ENCODE measurements around the gene INSR. TPM values are rescaled to one million over a fixed set of nuclear protein-coding genes. Genes with fewer than 3 reads are reported as not detected.
"Not testable (repeated sequence)": the region's sequence is repeated elsewhere in the genome, so short reads cannot be mapped to it uniquely, and the experiment has no call there.

Gene INSR
- total RNA-seq, 1 experiment from 2014 or later, result 2.5 TPM

DNA sequence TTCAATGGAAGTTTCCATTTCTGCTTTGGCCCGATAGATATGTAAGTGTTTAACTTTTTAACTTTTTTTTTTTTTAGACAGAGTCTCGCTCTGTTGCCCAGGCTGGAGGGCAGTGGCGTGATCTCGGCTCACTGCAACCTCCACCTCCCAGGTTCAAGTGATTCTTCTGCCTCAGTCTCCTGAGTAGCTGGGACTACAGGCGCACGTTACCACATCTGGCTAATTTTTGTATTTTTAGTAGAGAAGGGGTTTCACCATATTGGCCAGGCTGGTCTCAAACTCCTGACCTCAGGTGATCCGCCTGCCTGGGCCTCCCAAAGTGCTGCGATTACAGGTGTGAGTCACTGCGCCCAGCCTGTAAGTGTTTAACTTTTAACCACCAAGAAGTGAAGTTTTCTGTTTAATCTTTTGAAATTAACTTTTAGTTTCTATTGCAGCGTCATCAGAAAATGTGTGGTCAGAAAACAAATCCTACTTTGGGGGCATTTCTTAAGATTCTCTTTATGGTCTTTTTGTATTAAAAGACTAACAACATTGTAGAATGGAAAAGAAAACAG lies 147.0 kb downstream of the INSR start:
- H3K4me3 ChIP-seq (ENCODE audit: low read depth in 2 of 2, low read length in 2 of 2); BruUV-seq (replicated peaks); intact Hi-C loops (cut with micrococcal nuclease; ENCODE audit: unreplicated experiment); CTCF ChIA-PET; POLR2A ChIA-PET; DNase-seq (ENCODE audit: low read depth, low spot score); H3K9me3 ChIP-seq (ENCODE audit: control insufficient read depth, insufficient read depth, low read depth, low read length); H3K27ac ChIP-seq (ENCODE audit: low read length); H3K36me3 ChIP-seq (ENCODE audit: control insufficient read depth, insufficient read depth, low read length); H3K4me1 ChIP-seq (ENCODE audit: control insufficient read depth, insufficient read depth, low read length); H3K27me3 ChIP-seq (ENCODE audit: control insufficient read depth, insufficient read depth, low read length); ATAC-seq; in situ Hi-C loops (cut with HindIII; ENCODE audit: low pct_unique_long_range_greater_than_20kb, low sequenced_read_pairs): not testable (repeated sequence)

DNA sequence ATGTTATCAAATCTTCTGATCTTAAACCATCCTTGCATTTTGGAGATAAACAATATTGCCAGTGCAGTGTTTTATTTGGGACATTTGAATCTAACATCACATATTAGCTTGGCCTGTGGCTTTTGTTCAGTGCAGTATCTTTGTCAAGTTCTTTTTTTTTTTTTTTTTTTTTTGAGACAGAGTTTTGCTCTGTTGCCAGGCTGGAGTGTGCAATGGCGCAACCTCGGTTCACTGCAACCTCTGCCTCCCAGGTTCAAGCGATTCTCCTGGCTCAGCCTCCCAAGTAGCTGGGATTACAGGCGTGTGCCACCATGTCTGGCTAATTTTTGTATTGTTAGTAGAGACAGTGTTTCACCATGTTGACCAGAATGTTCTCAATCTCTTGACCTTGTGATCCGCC lies 148.1 kb downstream of the INSR start:
- BruUV-seq (replicated peaks); ATAC-seq; H3K9me3 ChIP-seq (ENCODE audit: control insufficient read depth, insufficient read depth, low read depth, low read length); CTCF ChIA-PET; intact Hi-C loops (cut with micrococcal nuclease; ENCODE audit: unreplicated experiment); H3K36me3 ChIP-seq (ENCODE audit: control insufficient read depth, insufficient read depth, low read length); DNase-seq (ENCODE audit: low read depth, low spot score); H3K27ac ChIP-seq (ENCODE audit: low read length); H3K4me3 ChIP-seq (ENCODE audit: low read depth in 2 of 2, low read length in 2 of 2); in situ Hi-C loops (cut with HindIII; ENCODE audit: low pct_unique_long_range_greater_than_20kb, low sequenced_read_pairs); H3K27me3 ChIP-seq (ENCODE audit: control insufficient read depth, insufficient read depth, low read length); POLR2A ChIA-PET; H3K4me1 ChIP-seq (ENCODE audit: control insufficient read depth, insufficient read depth, low read length): not testable (repeated sequence)

DNA sequence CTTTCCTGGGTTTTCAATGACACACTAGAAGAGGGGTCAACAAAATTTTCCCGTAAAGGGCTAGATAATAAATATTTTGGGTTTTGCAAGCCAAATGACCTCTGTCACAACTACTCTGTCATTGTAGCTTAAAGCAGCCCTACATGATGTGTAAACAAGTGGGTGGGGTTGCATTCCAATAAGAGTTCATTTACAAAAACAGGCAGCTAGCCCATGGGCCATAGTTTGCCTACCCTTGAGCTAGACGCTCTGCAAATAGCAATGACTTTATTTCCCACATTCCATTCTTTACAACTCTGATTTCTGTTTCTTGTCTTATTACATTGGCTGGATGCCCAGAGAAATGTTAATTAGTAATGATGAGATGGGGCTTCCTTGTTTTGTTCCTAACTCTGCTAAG lies 148.7 kb downstream of the INSR start:
- Histone ChIP-seq H3K36me3 (ENCODE audit: control insufficient read depth, insufficient read depth, low read length) (no peaks in the 10 kb centered on the region), H3K4me3 (ENCODE audit: low read depth in 2 of 2, low read length in 2 of 2) (no peak overlapping the region), H3K27me3 (ENCODE audit: control insufficient read depth, insufficient read depth, low read length) (no peaks in the 10 kb centered on the region), H3K9me3 (ENCODE audit: control insufficient read depth, insufficient read depth, low read depth, low read length) (no peaks in the 10 kb centered on the region), H3K4me1 (ENCODE audit: control insufficient read depth, insufficient read depth, low read length) (no peaks in the 10 kb centered on the region), H3K27ac (ENCODE audit: low read length) (no peak overlapping the region)
- no TSS peak for BruUV-seq (replicated peaks)
- CTCF ChIA-PET, result no interaction called here
- in situ Hi-C loops (cut with HindIII; ENCODE audit: low pct_unique_long_range_greater_than_20kb, low sequenced_read_pairs), result no loop called here
- intact Hi-C loops (cut with micrococcal nuclease; ENCODE audit: unreplicated experiment), result no loop called here
- TF ChIP-seq, protein P1, sequence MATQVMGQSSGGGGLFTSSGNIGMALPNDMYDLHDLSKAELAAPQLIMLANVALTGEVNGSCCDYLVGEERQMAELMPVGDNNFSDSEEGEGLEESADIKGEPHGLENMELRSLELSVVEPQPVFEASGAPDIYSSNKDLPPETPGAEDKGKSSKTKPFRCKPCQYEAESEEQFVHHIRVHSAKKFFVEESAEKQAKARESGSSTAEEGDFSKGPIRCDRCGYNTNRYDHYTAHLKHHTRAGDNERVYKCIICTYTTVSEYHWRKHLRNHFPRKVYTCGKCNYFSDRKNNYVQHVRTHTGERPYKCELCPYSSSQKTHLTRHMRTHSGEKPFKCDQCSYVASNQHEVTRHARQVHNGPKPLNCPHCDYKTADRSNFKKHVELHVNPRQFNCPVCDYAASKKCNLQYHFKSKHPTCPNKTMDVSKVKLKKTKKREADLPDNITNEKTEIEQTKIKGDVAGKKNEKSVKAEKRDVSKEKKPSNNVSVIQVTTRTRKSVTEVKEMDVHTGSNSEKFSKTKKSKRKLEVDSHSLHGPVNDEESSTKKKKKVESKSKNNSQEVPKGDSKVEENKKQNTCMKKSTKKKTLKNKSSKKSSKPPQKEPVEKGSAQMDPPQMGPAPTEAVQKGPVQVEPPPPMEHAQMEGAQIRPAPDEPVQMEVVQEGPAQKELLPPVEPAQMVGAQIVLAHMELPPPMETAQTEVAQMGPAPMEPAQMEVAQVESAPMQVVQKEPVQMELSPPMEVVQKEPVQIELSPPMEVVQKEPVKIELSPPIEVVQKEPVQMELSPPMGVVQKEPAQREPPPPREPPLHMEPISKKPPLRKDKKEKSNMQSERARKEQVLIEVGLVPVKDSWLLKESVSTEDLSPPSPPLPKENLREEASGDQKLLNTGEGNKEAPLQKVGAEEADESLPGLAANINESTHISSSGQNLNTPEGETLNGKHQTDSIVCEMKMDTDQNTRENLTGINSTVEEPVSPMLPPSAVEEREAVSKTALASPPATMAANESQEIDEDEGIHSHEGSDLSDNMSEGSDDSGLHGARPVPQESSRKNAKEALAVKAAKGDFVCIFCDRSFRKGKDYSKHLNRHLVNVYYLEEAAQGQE (IDR thresholded peaks at IDR 0.05; ENCODE audit: insufficient read depth in 1 of 2, low read depth in 2 of 2, low read length in 1 of 2), result no peak
- TF ChIP-seq POLR2AphosphoS5 (IDR thresholded peaks at IDR 0.05; ENCODE audit: low read depth, low read length), result no peak
- TF ChIP-seq TCF7L2 (IDR thresholded peaks at IDR 0.05; ENCODE audit: low read depth, low read length), result no peak
- TF ChIP-seq SIN3A (IDR thresholded peaks at IDR 0.05; ENCODE audit: borderline replicate concordance, insufficient read depth, low read depth, low read length), result no peak
- TF ChIP-seq, protein P2, sequence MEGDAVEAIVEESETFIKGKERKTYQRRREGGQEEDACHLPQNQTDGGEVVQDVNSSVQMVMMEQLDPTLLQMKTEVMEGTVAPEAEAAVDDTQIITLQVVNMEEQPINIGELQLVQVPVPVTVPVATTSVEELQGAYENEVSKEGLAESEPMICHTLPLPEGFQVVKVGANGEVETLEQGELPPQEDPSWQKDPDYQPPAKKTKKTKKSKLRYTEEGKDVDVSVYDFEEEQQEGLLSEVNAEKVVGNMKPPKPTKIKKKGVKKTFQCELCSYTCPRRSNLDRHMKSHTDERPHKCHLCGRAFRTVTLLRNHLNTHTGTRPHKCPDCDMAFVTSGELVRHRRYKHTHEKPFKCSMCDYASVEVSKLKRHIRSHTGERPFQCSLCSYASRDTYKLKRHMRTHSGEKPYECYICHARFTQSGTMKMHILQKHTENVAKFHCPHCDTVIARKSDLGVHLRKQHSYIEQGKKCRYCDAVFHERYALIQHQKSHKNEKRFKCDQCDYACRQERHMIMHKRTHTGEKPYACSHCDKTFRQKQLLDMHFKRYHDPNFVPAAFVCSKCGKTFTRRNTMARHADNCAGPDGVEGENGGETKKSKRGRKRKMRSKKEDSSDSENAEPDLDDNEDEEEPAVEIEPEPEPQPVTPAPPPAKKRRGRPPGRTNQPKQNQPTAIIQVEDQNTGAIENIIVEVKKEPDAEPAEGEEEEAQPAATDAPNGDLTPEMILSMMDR (IDR thresholded peaks at IDR 0.05), result no peak
- ATAC-seq (no peak), DNase-seq (ENCODE audit: low read depth, low spot score) (no peak)
- POLR2A ChIA-PET, result no interaction called here

Measured in Panc1 (cell line).